Jurkat, Clone E6-1 (cell line): ENCODE measurements around the gene PROP1.
"Not testable (repeated sequence)": the region's sequence is repeated elsewhere in the genome, so short reads cannot be mapped to it uniquely, and the experiment has no call there.

Source experiments
- DNase-seq: peaks from one replicate; pipeline ENCODE4 v3.0.0-alpha.2; 2011; ENCODE audit warnings: low read depth, low spot score
- H3K4me3 ChIP-seq: 2 replicates; pipeline ENCODE4 v1.5.1; 2011; ENCODE audit warnings: mild to moderate bottlenecking, low read length, control low read depth, moderate library complexity

PROP1 gene

DNA sequence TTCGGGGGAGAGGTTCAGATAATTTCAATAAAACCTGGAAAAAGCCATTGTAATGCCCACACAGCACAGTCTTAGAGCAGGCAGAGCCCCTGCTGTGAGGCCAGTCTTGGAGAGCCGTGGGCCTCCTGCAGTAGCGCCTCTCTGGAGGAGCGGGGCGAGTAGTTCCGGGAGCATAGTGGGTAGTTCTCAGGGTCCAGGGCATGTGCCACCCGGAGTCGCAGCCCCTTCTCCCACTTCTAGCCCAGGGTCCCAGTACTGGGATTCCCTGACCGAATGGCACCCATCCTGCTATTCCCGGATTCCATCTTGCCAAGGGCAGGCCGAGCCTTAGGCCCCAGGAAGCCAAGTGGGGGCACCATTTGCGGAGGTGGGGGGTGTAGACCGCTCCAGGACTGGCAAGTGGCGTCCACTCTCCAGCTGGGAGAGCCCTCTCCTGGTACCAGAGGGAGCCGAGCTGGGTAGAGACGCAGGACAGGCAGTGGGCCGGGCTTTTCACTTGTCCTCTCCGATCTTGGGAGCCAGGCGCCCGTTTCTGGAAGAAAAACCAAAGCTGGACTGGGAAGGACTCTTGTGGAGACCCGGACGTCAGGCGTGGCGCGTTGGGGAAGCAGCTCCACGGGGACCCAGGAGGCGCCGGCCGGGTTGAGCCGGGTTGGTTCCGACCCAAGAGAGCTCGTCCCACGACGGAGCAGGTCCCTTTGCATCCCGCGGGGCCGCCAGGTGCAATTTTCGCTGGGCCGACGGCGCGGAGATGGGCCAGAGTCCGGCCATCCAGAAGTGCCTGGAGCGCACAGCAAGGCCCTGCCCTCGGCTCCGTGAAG lies 12.1 kb downstream of the PROP1 start:
- no peak for DNase-seq
- no peak overlapping the region for H3K4me3 ChIP-seq

DNA sequence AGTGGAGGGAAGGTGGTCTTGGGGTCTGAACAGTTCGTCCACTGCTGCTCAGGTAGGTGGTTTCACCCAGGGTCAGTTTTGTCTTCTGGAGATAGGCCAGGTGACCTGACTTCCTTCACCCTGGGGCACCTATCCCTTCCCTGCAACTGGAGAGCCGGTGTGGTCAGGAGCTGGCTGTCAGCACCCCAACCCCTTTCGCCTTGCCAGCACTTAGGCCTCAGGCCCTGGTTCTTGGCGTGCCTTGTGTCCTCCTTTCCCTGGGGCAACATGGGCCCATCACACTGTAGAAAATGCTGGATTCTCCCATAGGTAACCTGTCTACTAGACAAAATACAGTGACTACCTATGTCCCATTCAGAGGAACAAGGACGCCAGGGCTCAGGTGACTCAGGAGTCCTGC lies 13.1 kb downstream of the PROP1 start:
- DNase-seq: no peak
- H3K4me3 ChIP-seq: no peak overlapping the region

DNA sequence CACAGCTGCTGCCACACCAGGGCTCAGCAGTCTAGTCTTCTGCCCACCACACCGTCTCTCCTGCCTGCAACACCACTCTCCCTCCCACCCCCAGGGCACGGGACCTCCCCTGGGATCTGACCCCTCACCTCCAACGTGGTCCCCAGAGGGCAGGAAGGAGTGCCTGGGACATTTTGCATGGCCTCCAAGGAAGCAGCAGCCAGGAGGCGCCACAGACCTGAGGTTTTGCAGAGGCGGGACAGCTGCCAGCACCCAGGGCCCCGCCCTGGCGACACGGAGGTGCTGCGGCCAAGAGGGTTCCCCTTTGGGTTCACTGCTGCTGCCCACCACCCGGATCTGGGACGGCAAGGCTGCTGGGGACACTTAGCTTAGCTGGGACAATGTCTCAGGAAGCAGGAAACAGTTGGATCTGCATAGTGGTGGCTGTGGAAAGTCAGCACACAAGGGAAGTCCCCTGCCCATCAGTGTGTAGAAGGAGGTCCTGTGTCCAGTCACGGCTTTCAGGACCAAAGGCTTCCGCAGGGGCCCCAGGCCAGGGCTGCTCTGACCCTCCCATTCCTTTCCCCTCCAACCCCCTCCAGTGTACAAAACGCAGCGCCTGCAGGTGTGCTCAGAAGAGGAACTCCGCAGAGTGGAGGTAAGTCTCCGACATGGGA lies 13.8 kb downstream of the PROP1 start:
- no peak overlapping the region for H3K4me3 ChIP-seq
- no peak for DNase-seq

DNA sequence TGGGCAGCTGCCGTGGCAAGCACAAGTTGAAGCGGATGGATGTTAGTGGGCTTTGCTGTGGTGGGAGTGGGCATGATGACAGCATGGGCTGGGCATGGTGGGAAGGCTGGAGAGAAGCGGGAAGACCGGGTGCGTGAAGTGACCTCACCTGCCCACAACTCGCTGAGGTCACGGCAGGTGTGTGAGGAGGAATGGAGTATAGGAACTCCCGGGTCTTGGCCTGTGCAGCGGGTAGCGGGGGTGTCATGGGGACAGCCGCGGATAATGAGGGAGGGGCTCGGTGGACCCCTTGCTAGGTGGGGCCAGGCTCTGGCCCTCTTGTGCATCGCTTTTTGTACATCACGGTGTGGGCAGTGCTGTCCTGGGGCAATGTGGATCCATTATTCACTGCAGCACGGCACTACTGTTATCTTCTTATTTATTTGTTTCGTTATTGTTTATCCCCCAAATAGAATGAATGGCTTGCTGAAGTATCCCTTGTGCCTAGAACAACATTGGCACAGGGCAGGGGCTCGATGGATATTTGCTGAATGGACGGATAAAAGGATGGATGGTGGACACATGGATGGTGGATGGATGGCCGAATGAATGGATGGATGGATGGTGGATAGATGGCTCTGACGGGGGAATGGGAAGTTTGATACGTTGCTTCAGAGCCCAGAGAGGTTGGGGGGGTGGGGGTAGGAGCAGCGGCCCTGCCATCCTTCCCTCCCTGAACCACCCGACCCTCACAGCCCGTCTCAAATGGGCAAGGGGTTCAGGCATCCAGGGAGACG lies 14.6 kb downstream of the PROP1 start:
- no peak overlapping the region for H3K4me3 ChIP-seq

DNA sequence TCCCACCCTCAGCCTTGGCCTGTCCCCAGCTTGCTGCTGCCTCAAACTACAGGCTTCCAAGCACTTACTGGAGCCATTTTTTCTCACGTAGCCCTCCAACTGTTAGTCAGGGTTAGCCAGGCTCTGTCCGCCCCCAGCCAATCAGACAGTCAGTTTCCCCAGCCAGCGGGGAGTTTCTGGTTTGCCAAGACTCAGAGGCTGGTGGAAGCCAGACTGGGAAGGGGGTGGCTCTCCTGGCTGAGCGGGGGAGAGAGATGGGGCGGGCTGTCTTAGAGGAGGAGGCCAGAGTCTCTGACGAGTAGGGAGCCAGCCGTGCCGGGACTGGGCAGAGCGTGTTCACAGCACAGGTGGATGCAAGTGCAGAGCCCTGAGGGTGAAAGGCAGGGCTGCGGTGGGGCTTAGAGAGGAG lies 15.3 kb downstream of the PROP1 start:
- no peak for DNase-seq

More for the DNA sequence above, 14.6 kb downstream of the PROP1 start:
- DNase-seq: no peak

DNA sequence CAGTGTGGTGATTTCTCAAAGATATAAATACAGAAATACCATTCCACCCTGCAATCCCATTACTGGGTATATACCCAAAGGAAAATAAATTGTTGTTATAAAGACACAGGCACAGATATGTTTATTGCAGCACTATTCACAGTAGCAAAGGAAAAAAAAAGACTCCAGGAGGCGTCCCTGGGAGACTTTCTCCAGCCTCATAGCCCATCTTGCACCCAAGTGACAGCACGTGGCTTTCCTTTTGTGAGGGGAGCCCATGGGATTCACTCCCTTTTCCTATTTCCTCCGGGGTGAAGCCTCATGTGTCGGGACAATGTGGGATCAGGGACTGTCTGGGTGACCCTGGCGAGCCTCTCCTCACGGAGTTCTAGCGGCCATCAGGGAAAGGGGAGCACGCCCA lies 18.4 kb downstream of the PROP1 start:
- DNase-seq, H3K4me3 ChIP-seq: not testable (repeated sequence)

More for the DNA sequence above, 15.3 kb downstream of the PROP1 start:
- H3K4me3 ChIP-seq: no peak overlapping the region

DNA sequence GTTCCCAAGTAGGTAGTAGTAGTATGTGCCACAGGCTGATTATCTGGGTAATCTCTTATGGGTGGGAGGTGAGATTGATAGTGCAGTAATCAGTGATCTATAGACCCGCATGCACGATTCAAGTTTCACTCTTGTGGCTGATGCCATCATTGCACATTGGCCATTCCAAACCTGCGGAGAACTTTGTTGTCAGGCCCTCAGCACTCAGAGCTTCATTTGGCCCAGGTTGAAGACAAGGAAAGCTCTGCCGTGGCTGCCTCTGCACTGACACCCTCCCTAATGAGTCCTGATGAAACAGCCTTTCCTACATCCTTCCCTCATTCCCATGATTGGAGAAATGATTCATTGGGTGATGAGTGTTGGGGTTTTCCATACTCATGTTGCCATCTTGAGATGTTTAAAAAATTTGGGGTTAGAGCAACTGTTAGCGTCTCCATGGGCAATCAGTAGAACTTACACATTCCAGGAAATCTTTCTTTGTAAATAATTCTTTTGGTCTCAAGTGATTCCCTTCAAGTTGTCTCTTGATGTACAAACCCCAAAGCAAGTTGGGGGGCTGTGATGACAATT lies 22.9 kb downstream of the PROP1 start:
- no peak overlapping the region for H3K4me3 ChIP-seq
- no peak for DNase-seq

DNA sequence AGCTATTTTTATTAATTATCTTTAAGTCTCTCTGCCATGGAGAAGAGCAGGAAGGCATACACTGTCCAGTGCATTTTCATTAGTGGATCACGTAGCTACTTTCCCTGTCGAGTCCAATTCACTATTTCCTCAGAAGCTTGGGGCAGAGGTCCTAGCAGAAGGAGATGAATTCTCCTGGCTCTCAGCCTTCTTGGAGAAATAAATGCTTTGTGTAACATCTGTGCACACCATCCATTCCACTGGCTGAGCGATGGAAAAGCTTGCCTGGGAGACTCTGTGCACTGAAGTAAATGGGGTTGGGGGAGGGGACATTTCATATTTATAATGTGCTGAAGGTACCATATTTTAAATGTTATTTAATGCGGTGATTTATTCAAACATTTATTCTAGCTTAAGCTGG lies 23.4 kb downstream of the PROP1 start:
- DNase-seq: no peak
- no peak overlapping the region for H3K4me3 ChIP-seq

DNA sequence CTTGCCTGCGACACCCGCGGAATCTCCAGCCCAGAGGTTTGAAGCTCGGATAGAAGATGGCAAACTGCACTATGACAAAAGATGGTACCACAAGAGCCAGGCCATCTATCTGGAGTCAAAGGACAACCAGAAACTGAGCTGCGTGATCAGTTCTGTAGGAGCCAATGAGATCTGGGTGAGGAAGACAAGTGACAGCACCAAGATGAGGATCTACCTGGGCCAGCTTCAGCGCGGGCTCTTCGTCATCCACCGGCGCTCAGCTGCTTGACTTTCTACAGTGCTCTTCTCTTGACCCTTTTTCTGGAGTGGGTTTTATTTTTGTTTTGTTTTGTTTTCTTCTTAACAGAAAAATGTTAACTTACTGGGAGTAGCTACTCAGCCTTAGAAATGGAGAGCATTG lies 24.0 kb downstream of the PROP1 start:
- not testable (repeated sequence) for DNase-seq, H3K4me3 ChIP-seq

DNA sequence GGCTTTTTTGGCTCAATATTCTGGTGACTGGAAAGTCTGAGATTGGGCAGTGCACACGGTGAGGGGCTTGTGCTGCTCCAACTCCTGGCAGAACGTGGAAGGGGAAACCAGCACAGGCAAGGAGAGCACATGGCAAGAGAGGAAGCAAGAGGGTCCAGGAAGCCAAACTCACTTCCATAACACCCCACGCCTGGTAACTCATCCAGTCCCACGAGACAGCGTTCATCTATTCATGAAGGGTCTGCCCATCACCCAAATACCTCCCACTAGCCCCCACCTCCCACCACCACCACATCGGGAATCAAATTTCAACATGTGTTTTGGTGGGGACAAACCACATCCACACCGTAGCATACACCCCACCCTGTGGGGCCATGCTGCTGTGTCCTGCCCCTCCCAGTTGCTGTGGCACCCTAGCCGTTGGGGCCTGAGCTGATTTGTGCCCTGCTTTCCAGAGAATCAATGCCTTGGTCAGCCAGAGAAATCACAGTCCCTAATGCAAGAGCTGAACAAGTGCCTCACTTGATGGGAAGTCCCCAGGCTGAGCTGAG lies 27.3 kb downstream of the PROP1 start:
- H3K4me3 ChIP-seq: no peak overlapping the region
- no peak for DNase-seq

DNA sequence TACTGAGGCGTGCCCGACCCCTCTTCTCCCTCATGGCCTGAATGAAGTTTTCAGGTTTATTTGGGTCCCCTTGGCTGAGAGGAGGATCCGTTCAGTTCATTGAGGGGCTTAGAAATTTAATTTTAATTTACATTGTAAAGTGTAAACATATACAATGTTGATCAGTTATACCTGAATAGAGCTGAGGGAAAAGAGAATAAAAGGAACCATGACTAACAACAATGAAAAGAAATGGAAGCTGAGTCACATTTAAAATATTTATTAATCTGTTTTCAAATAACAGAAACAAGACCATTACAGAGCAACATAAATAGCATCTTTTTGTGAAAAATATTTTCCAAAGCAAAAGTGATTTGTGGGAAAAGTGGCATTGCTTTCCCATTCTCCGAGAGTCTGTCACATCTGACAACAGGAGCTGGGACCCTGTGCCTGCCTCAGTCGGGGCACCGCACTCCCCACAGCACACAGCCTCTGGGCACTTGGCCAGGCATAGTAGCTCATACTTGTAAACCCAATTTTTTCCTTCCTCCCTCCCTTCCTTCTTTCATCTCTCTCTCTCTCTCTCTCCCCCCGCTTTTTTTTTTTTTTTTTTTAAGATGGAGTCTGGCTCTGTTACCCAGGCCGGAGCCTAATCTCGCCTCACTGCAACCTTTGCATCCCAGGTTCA lies 28.7 kb downstream of the PROP1 start:
- no peak overlapping the region for H3K4me3 ChIP-seq
- no peak for DNase-seq

DNA sequence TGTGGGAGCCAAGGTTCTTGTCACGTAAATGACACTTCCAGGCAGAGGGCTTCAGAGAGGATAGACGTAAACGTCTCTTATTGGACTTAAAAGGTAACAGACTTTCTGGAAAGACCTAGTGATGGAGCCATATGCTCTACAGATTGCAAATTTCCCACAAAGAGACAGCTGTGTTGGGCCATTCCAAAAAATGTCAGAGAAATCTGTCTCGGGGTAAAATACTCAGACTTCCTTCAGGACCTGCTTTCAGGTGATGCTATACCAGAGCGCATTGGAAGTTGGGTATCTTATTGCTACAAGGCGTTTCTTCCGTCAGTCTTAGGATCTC lies 29.2 kb downstream of the PROP1 start:
- no peak for DNase-seq
- no peak overlapping the region for H3K4me3 ChIP-seq

DNA sequence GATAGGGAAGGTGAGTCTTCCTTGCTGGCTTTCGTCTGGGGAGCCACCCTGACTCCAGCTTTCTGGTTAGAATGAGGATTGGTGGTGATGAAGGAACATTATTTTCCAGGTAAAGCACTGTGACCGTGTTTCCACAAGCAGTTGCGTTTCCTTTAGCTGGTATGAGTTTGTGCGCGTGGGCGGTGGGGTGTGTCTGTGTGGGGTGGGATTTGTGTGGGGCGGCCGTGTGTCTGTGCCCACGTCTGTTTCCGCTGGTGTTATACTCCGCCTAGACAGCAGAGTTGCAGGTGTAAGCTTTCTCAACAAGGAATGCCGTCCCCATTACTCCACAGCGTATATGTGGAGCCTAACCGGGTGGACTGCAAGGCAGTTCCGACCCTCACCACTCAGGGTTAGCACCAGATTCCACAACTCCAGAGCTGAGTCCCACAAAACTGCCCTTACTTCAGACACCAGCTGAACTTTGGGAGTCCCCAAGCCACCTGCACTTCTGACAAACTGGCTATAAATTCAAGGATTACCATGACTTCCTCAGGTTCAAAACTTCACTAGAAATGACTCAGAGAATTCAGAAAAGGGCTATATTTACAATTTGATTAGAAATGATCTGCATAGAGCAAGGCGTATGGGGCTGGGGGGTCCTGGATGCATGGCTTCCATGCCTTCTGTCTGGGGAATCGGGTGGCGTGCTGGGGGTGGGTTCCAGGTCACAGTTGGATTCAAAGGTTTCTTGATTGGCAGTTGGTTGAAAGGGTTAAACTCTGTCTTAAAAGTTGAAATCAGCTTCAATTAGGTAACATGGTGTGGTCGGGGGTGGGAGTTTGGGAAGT lies 29.8 kb downstream of the PROP1 start:
- no peak for DNase-seq
- no peak overlapping the region for H3K4me3 ChIP-seq

DNA sequence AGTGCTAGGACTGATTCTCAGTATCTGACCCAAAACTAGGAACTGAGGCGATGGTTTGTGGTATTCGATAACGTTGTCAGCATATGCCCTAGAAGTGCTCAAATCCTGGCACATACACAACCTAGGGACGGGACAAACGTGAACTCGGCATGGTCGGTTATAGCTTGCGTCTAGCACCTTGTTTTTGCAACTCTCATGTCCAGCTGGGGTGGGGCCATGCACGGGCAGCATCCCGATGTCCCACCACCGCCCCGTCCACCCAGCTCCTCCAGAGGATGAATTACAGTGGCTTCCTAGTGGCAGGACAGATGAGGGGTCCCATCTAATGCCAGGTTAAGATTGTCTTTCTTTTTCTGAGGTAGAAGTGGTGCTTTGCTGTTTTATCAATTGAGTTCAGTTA lies 31.6 kb downstream of the PROP1 start:
- no peak for DNase-seq
- H3K4me3 ChIP-seq: no peak overlapping the region

DNA sequence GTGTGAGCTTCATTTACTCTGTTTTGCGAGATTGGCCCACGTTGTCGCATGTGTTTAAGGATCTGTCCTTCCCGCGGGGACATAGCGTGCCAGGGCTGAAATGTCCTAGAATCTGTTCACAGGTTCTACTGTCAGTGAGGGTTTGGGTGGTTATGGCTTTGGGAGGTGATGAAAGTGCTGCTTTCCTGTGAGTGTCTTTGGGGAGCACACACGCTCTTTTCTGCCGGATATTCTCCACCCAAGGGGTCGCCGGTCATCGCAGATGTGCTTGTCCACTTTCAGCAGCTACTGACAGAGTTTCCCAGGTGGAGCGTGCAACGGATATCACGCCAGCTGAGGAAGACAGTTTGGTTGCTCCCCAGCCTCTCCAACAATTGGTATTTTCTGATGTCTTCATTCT lies 32.1 kb downstream of the PROP1 start:
- no peak for DNase-seq
- no peak overlapping the region for H3K4me3 ChIP-seq

DNA sequence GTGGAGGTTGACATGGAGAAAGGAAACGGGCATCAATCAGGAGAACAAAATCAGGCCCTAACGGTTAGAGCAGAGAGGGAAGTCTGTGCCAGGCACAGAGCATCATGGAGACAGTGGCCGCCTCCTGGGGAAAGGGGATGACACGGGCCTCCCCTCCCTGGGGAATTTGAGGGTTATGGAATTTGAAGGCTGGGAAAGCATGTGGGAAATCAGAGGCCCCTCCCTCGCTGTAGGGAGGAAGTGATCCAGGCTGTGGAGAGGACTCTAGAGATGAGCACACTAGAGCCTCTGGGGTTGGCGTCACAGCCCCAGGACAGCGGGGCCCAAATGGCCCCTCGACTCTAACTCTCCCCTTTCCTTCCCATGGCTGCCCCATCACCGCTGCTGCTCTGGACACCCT lies 36.7 kb downstream of the PROP1 start:
- H3K4me3 ChIP-seq: no peak overlapping the region
- no peak for DNase-seq

DNA sequence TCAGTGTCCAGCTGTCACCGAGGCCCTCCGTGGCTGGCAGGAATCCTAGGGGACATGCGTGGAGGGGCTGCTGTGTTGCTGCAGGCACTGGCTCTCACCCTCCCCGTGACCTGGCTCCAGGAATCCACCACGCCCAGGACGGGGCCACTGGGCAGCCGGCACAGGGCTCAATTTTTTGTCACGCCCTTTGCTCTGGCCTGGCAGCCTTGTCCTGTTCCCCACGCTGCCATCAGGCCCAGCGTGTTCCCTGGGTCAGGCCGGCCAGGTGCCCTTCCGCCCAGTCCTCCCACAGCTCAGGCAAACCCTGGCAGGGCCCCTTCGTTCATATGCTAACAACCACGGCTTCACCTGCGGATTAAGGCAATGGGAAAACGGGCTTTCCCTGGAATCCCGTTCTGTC lies 37.3 kb downstream of the PROP1 start:
- no peak overlapping the region for H3K4me3 ChIP-seq
- DNase-seq: no peak

DNA sequence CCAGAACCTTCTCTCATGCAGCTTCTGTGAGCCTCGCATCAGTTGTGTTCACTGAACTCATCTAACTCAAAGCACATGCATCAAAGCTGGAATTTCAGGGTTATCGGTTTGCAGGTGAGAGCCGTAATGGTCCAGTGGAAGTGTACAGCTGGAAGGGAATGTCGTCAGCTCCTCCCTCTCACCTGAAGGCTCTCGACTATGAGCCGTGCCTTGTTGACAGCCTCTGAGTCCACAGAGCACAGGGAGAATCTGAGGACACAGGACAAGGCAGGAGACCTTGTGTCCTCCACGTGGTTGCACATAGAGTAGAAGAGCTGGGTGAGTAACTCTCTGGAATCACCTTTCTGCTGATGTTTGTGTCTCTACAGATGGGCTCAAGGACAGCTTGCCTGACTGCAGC lies 38.8 kb downstream of the PROP1 start:
- DNase-seq: no peak
- H3K4me3 ChIP-seq: no peak overlapping the region
